Gastrocnemius medialis (tissue), 4 donors: ENCODE results near the gene SRSF2. TPM values are rescaled to one million over a fixed set of nuclear protein-coding genes. Genes with fewer than 3 reads are reported as not detected.

Experiments
- ATAC-seq, 2 donors: fragments of 150-250 bp; one replicate each; pipeline ENCODE4 v1.9.1; 2016
- DNase-seq, 2 donors: peaks; one replicate each; pipeline ENCODE4 v3.0.0-alpha.2; 2019
- H3K27ac ChIP-seq, 4 donors: fragments of 200-600 bp; sonication (generic); 1 replicate in 1 of 4; 2 replicates in 3 of 4; pipeline ENCODE4 v1.5.1; 2016 to 2018; ENCODE audit warnings: mild to moderate bottlenecking in 2 of 4, moderate library complexity in 1 of 4
- H3K27me3 ChIP-seq, 3 donors: fragments of 200-600 bp; sonication (generic) in 2 of 3; 1 replicate in 1 of 3; 2 replicates in 2 of 3; pipeline versions ENCODE4 v1.5.1 to v1.6.0; 2016 to 2019; ENCODE audit warnings: mild to moderate bottlenecking in 1 of 3, moderate library complexity in 1 of 3
- H3K36me3 ChIP-seq, 2 donors: fragments of 200-600 bp; sonication (generic) in 1 of 2; one replicate each; pipeline ENCODE4 v1.5.1; 2017 to 2018
- H3K4me1 ChIP-seq, 2 donors: fragments of 200-600 bp; sonication (generic) in 1 of 2; one replicate each; pipeline ENCODE4 v1.5.1; 2016 to 2017; ENCODE audit warnings: mild to moderate bottlenecking in 2 of 2
- H3K4me3 ChIP-seq, 4 donors: fragments of 200-600 bp; sonication (generic) in 3 of 4; 1 replicate in 1 of 4; 2 replicates in 3 of 4; pipeline ENCODE4 v1.5.1; 2016 to 2019; ENCODE audit warnings: mild to moderate bottlenecking in 2 of 4
- H3K9me3 ChIP-seq, 3 donors: fragments of 200-600 bp; sonication (generic) in 2 of 3; 1 replicate in 1 of 3; 2 replicates in 2 of 3; pipeline ENCODE4 v1.5.1; 2016 to 2019
- CTCF ChIP-seq, 5 experiments: fragments of 450-650 bp in 3 of 5; fragments of 200-600 bp in 2 of 5; sonication (generic) in 2 of 5; IDR thresholded peaks in 4 of 5; conservative IDR thresholded peaks in 1 of 5; 1 replicate in 4 of 5; 2 replicates in 1 of 5; pipeline ENCODE4 v1.5.1; 2016 to 2019; ENCODE audit warnings: antibody characterized with exemption in 5 of 5, mild to moderate bottlenecking in 3 of 5, moderate library complexity in 3 of 5
- POLR2A ChIP-seq, 2 donors: fragments of 450-650 bp; IDR thresholded peaks; one replicate each; pipeline ENCODE4 v1.6.1; 2017; ENCODE audit warnings: antibody characterized with exemption in 2 of 2, mild to moderate bottlenecking in 2 of 2, moderate library complexity in 2 of 2
- in situ Hi-C, 4 donors: fragments of 200-750 bp; cut with MboI; loops; one replicate each; pipeline versions ENCODE4 v1.15.0 to v1.8.0; 2017; ENCODE audit warnings: low sequenced_read_pairs in 4 of 4
- intact Hi-C: fragments of 100-400 bp; cut with DNase I; formaldehyde crosslinking; loops from one replicate; pipeline ENCODE4 v1.15.1; 2023; ENCODE audit warnings: low total_unique reads
- total RNA-seq, 4 donors: library from RNA; depleted of rRNA; stranded (reverse); fragments of >200 nt; gene quantifications; one replicate each; pipeline versions ENCODE4 v1.1.0 to v1.2.3, GENCODE V29; 2016

Gene SRSF2
- total RNA-seq, 4 donors from 2014 or later, result 75.0 to 148 (median 90.4) TPM

GRCh38 chr17:76695059-76695831 lies 41.9 kb downstream of the SRSF2 start:
- no peak for ATAC-seq
- in situ Hi-C loops (no loop called here), intact Hi-C loops (no loop called here)
- H3K27ac ChIP-seq, result peak overlapping the region; percentile 65 to 88 (median 76)
- no peaks in the 10 kb centered on the region for H3K36me3 ChIP-seq
- no peak for DNase-seq
- H3K4me3 ChIP-seq, result no peak overlapping the region
- TF ChIP-seq CTCF (IDR thresholded peaks at IDR 0.05 in 4 of 5, conservative IDR thresholded peaks at IDR 0.05 in 1 of 5), result no peak
- no peak for TF ChIP-seq POLR2A (IDR thresholded peaks at IDR 0.05)
- no peaks in the 10 kb centered on the region for H3K9me3 ChIP-seq
- peaks cover 53 to 56% of the 10 kb centered on the region in 2 donors for H3K4me1 ChIP-seq
- no peaks in the 10 kb centered on the region for H3K27me3 ChIP-seq

DNA sequence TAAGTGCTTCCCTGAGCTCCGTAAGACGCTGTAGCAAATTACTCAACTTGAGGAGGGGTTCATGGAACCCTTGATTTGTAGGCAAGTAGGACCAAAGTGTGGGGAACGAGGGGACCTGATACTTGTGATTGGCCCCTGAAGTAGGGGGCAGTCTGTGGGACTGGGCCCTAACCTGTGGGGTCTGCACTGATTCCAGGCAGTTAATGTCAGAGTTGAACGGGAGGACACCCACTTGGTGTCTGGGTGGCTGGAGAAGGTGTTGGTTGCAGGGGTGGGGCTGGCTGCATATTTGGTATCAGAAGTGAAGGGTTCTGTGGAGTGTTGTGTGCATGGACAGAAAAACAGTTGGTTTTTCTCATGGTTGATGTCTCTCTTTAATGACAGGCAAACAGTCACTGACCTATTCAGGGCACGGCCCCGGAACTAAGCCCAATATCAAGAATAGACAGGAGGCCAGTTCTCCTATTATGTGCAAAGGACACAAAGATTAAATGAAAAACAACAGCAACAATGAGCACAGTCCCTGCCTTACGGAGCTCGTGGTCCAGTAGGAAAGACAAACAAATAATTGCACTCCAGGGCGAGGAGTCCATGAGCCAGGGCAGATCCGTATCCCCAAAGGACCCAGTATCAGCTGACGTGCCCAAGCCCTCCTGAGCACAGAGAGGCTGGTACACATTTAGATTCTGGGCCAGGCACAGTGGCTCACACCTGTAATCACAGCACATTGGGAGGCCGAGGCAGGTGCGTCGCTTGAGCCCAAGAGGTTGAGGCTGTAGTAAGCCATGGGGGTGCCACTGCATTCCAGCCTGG lies 45.5 kb downstream of the SRSF2 start:
- in situ Hi-C loops (no loop called here), intact Hi-C loops (no loop called here)
- TF ChIP-seq CTCF (IDR thresholded peaks at IDR 0.05 in 4 of 5, conservative IDR thresholded peaks at IDR 0.05 in 1 of 5), result no peak
- TF ChIP-seq POLR2A (IDR thresholded peaks at IDR 0.05), result no peak
- DNase-seq, result no peak
- Histone ChIP-seq H3K36me3 (no peaks in the 10 kb centered on the region), H3K4me3 (no peak overlapping the region), H3K4me1 (peaks cover 48 to 50% of the 10 kb centered on the region in 2 donors), H3K27me3 (no peaks in the 10 kb centered on the region), H3K27ac (peak overlapping the region in 1 of 4 donors; percentile 38), H3K9me3 (no peaks in the 10 kb centered on the region)
- ATAC-seq, result no peak

GRCh38 chr17:76690596-76691280 lies 46.4 kb downstream of the SRSF2 start:
- intact Hi-C loops, result no loop called here
- Histone ChIP-seq H3K27ac (no peak overlapping the region), H3K4me1 (peaks cover 42 to 47% of the 10 kb centered on the region in 2 donors), H3K27me3 (no peaks in the 10 kb centered on the region), H3K4me3 (no peak overlapping the region), H3K9me3 (no peaks in the 10 kb centered on the region), H3K36me3 (no peaks in the 10 kb centered on the region)
- TF ChIP-seq CTCF (IDR thresholded peaks at IDR 0.05 in 4 of 5, conservative IDR thresholded peaks at IDR 0.05 in 1 of 5) (no peak), POLR2A (IDR thresholded peaks at IDR 0.05) (no peak)
- ATAC-seq (no peak), DNase-seq (no peak)
- in situ Hi-C loops, result no loop called here

DNA sequence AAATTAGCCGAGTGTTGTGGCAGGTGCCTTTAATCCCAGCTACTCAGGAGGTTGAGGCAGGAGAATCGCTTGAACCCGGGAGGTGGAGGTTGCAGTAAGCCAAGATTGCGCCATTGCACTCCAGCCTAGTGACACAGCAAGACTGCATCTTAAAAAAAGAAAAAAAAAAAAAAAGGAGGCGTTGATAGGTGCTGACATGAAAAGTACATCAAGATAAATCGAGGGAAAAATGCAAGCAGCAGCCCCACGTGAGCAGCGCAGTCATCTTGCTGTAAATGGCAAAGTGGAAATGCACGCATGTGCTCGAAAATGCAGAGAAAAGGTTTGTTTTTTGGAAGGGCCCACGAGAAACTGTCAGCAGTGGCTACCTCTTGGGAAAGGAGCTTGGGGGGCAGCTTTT lies 47.3 kb downstream of the SRSF2 start:
- H3K27me3 ChIP-seq, result no peaks in the 10 kb centered on the region
- no peaks in the 10 kb centered on the region for H3K36me3 ChIP-seq
- intact Hi-C loops (no loop called here), in situ Hi-C loops (no loop called here)
- no peaks in the 10 kb centered on the region for H3K9me3 ChIP-seq
- DNase-seq, result no peak
- H3K4me1 ChIP-seq, result peaks cover 36 to 46% of the 10 kb centered on the region in 2 donors
- TF ChIP-seq POLR2A (IDR thresholded peaks at IDR 0.05) (no peak), CTCF (IDR thresholded peaks at IDR 0.05 in 4 of 5, conservative IDR thresholded peaks at IDR 0.05 in 1 of 5) (no peak)
- no peak overlapping the region for H3K4me3 ChIP-seq
- ATAC-seq, result no peak
- peak overlapping the region in 1 of 4 donors; percentile 83 for H3K27ac ChIP-seq
